ENCODE data around the gene ZNF611. TPM values are rescaled to one million over a fixed set of nuclear protein-coding genes. Genes with fewer than 3 reads are reported as not detected.

The ZNF611 gene
- total and polyA plus RNA-seq, 10 of the 15 experiments (the other 5 are each of a cell fraction or from before 2014, with no cell fraction given), result 1.4 to 16.8 (median 7.6) TPM

DNA sequence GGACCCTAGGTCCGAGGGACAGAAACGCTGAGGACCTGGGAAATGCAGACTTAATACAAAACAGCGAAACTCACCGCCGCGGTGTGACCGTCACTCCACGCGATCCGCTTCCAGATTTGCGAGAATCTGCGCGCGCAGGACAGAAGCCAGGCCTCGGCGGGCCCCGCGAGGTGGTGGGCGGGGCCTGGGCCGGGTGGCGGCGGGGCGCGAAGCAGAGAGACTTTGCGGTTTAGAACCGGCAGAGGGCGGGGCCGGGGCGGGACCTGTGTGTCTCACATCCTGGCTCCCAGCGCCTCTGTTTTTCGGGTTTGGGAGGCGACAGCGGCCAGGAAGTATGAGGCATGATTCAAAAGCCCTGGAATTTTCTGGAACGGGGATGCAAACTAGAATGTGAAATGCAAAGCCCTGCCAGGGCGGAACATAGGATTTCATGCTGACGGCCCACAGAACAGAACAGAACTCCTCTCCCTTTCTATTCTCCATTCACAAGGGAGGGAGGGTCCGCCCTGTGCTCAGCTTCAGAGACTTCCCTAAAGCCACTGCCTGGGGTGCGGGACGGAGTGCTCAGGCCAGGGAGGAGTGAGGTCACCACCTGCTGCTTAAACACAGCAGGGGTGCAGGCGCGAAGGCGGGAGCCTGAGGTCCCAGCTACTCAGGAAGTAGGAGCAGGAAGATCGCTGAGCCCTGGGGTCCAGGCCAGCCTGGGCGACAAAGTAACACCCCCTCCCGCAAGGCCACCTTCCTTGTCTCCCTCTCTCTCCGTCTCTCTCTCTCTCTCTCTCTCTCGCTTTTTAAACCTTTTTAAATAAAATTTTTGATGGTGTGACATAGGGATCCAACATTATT, 44.3 kb downstream of the ZNF611 start (continued):
- TF ChIP-seq, protein P1, sequence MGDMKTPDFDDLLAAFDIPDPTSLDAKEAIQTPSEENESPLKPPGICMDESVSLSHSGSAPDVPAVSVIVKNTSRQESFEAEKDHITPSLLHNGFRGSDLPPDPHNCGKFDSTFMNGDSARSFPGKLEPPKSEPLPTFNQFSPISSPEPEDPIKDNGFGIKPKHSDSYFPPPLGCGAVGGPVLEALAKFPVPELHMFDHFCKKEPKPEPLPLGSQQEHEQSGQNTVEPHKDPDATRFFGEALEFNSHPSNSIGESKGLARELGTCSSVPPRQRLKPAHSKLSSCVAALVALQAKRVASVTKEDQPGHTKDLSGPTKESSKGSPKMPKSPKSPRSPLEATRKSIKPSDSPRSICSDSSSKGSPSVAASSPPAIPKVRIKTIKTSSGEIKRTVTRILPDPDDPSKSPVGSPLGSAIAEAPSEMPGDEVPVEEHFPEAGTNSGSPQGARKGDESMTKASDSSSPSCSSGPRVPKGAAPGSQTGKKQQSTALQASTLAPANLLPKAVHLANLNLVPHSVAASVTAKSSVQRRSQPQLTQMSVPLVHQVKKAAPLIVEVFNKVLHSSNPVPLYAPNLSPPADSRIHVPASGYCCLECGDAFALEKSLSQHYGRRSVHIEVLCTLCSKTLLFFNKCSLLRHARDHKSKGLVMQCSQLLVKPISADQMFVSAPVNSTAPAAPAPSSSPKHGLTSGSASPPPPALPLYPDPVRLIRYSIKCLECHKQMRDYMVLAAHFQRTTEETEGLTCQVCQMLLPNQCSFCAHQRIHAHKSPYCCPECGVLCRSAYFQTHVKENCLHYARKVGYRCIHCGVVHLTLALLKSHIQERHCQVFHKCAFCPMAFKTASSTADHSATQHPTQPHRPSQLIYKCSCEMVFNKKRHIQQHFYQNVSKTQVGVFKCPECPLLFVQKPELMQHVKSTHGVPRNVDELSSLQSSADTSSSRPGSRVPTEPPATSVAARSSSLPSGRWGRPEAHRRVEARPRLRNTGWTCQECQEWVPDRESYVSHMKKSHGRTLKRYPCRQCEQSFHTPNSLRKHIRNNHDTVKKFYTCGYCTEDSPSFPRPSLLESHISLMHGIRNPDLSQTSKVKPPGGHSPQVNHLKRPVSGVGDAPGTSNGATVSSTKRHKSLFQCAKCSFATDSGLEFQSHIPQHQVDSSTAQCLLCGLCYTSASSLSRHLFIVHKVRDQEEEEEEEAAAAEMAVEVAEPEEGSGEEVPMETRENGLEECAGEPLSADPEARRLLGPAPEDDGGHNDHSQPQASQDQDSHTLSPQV (IDR thresholded peaks at IDR 0.05), result no peak
- TF ChIP-seq, protein P2, sequence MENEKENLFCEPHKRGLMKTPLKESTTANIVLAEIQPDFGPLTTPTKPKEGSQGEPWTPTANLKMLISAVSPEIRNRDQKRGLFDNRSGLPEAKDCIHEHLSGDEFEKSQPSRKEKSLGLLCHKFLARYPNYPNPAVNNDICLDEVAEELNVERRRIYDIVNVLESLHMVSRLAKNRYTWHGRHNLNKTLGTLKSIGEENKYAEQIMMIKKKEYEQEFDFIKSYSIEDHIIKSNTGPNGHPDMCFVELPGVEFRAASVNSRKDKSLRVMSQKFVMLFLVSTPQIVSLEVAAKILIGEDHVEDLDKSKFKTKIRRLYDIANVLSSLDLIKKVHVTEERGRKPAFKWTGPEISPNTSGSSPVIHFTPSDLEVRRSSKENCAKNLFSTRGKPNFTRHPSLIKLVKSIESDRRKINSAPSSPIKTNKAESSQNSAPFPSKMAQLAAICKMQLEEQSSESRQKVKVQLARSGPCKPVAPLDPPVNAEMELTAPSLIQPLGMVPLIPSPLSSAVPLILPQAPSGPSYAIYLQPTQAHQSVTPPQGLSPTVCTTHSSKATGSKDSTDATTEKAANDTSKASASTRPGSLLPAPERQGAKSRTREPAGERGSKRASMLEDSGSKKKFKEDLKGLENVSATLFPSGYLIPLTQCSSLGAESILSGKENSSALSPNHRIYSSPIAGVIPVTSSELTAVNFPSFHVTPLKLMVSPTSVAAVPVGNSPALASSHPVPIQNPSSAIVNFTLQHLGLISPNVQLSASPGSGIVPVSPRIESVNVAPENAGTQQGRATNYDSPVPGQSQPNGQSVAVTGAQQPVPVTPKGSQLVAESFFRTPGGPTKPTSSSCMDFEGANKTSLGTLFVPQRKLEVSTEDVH (IDR thresholded peaks at IDR 0.05; ENCODE audit: low read depth, partially characterized antibody), result no peak
- peak in 1 of 2 experiments; percentile 23; a peak in 1 of 4 replicates for TF ChIP-seq BHLHE40 (IDR thresholded peaks at IDR 0.05; ENCODE audit: borderline replicate concordance in 1 of 2, low read depth in 2 of 2, low read length in 1 of 2)
- peak; percentile 80 for TF ChIP-seq POLR2AphosphoS5 (IDR thresholded peaks at IDR 0.05; ENCODE audit: low read length)
- peak; percentile 64 for TF ChIP-seq IKZF1 (conservative IDR thresholded peaks at IDR 0.05)
- TF ChIP-seq CBFB (IDR thresholded peaks at IDR 0.05; ENCODE audit: low read depth), result peak; percentile 40; the same call in 1 of the 2 replicates
- TF ChIP-seq, protein P3, sequence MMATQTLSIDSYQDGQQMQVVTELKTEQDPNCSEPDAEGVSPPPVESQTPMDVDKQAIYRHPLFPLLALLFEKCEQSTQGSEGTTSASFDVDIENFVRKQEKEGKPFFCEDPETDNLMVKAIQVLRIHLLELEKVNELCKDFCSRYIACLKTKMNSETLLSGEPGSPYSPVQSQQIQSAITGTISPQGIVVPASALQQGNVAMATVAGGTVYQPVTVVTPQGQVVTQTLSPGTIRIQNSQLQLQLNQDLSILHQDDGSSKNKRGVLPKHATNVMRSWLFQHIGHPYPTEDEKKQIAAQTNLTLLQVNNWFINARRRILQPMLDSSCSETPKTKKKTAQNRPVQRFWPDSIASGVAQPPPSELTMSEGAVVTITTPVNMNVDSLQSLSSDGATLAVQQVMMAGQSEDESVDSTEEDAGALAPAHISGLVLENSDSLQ (IDR thresholded peaks at IDR 0.05), result 0 out of 2 replicates have a peak, but pooled peaks have one; percentile 55
- 0 out of 2 replicates have a peak, but pooled peaks have one; percentile 23 for TF ChIP-seq SPI1 (IDR thresholded peaks at IDR 0.05; ENCODE audit: borderline replicate concordance, insufficient read depth, low read depth, low read length)
- 0 out of 2 replicates have a peak, but pooled peaks have one; percentile 17 for TF ChIP-seq DPF2 (IDR thresholded peaks at IDR 0.05)
- no peak for TF ChIP-seq SREBF2 (IDR thresholded peaks at IDR 0.05; ENCODE audit: low read length)
- TF ChIP-seq BACH1 (IDR thresholded peaks at IDR 0.05; ENCODE audit: borderline replicate concordance), result peak; percentile 56
- TF ChIP-seq IKZF2 (IDR thresholded peaks at IDR 0.05), result peak in 1 of 2 experiments; percentile 48; a peak in 2 of 4 replicates
- TF ChIP-seq NR2C2 (IDR thresholded peaks at IDR 0.05; ENCODE audit: borderline replicate concordance, control insufficient read depth, insufficient read length, low read depth), result no peak
- peak; percentile 73 for TF ChIP-seq POLR2A (IDR thresholded peaks at IDR 0.05; ENCODE audit: low read depth, low read length)
